ENCODE measurements around the gene HSP90AB1. TPM values are rescaled to one million over a fixed set of nuclear protein-coding genes. Genes with fewer than 3 reads are reported as not detected.

The HSP90AB1 gene
- total and polyA plus RNA-seq, 9 of the 15 experiments (the other 6 are each of a cell fraction or from before 2014, with no cell fraction given), result 1,780 to 3,358 (median 2,262) TPM

DNA sequence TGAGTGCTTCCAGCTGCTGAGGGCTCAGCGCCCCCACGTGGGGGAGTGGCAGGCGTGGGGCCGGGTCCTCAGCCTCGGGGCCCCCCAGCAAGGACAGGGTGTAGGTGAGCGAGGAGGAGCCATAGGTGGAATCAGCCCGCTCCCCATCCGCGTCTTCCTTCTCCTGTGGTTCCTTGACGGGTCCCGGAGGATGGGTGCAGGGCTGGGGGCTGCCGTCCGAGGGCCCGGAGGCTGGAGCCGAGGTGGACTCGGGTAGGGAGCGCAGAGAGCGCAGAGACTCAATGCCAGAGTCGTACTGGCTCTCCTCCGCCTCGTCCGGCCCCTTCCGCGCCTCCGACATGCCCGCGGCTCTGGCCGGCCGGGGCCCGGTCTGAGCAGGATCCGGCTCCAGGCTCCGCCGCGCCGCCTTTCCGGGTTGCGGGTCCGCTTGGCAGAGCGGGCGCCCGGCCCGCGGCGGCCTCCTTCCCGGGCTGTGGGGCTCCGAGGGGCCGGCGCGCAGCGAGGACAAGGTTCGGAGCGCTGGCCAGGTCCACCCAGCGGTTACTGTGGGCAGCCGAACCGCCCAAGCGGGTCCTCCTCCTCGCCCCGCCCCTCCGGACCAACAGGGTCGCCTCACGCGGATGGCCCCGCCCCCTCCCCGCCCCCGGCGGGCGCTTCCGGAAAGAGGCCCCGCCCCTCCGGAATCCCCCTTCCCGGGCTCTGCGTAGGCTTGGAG is 18.3 kb downstream of the HSP90AB1 start, which contains the start of gene NFKBIE (continued):
- TF ChIP-seq POU5F1 (IDR thresholded peaks at IDR 0.05; ENCODE audit: borderline replicate concordance, low read depth, low read length, partially characterized antibody), result no peak
- no peak for TF ChIP-seq POLR2H (tag; IDR thresholded peaks at IDR 0.05; ENCODE audit: low read depth)
- peak; percentile 70 for TF ChIP-seq POLR2A (conservative IDR thresholded peaks at IDR 0.05)
- no peak for TF ChIP-seq CREB1 (IDR thresholded peaks at IDR 0.05)
- TF ChIP-seq CREB1 (CRISPR knock-in tag; IDR thresholded peaks at IDR 0.05), result peak; percentile 46
- TF ChIP-seq SMAD2 (IDR thresholded peaks at IDR 0.05; ENCODE audit: low read depth, low read length), result no peak
- TF ChIP-seq TAF9B (IDR thresholded peaks at IDR 0.05; ENCODE audit: partially characterized antibody), result no peak
- TF ChIP-seq ZNF175 (CRISPR knock-in tag; IDR thresholded peaks at IDR 0.05; ENCODE audit: low read depth), result no peak
- 0 out of 2 replicates have a peak, but pooled peaks have one; percentile 11 for TF ChIP-seq HDAC2 (IDR thresholded peaks at IDR 0.05)
- peak; percentile 40; the same call in 1 of the 2 replicates for TF ChIP-seq NBN (IDR thresholded peaks at IDR 0.05; ENCODE audit: low read depth)
- peak; percentile 74; the same call in 1 of the 2 replicates for TF ChIP-seq PHF8 (IDR thresholded peaks at IDR 0.05; ENCODE audit: borderline replicate concordance, low read length)
- TF ChIP-seq NONO (IDR thresholded peaks at IDR 0.05; ENCODE audit: low read depth in 2 of 2, low read length in 1 of 2), result peak in 1 of 2 experiments; percentile 43; a peak in 2 of 4 replicates
- no peak; the same call in 1 of the 2 replicates for TF ChIP-seq CHD2 (IDR thresholded peaks at IDR 0.05; ENCODE audit: low read depth, low read length)
- no peak for TF ChIP-seq ZNF696 (CRISPR knock-in tag; conservative IDR thresholded peaks at IDR 0.05)
- no peak for TF ChIP-seq GTF2A2 (tag; IDR thresholded peaks at IDR 0.05)
- TF ChIP-seq RUNX1 (IDR thresholded peaks at IDR 0.05; ENCODE audit: low read depth), result no peak
- TF ChIP-seq FOS (IDR thresholded peaks at IDR 0.05; ENCODE audit: extremely low read depth, insufficient read length), result no peak
- TF ChIP-seq, protein P1, sequence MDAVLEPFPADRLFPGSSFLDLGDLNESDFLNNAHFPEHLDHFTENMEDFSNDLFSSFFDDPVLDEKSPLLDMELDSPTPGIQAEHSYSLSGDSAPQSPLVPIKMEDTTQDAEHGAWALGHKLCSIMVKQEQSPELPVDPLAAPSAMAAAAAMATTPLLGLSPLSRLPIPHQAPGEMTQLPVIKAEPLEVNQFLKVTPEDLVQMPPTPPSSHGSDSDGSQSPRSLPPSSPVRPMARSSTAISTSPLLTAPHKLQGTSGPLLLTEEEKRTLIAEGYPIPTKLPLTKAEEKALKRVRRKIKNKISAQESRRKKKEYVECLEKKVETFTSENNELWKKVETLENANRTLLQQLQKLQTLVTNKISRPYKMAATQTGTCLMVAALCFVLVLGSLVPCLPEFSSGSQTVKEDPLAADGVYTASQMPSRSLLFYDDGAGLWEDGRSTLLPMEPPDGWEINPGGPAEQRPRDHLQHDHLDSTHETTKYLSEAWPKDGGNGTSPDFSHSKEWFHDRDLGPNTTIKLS (IDR thresholded peaks at IDR 0.05; ENCODE audit: borderline replicate concordance, low read depth), result no peak
- TF ChIP-seq TCFL5 (CRISPR knock-in tag; conservative IDR thresholded peaks at IDR 0.05), result no peak
- peak; percentile 70 for TF ChIP-seq SMAD4 (CRISPR knock-in tag; conservative IDR thresholded peaks at IDR 0.05)
- TF ChIP-seq, protein P2, sequence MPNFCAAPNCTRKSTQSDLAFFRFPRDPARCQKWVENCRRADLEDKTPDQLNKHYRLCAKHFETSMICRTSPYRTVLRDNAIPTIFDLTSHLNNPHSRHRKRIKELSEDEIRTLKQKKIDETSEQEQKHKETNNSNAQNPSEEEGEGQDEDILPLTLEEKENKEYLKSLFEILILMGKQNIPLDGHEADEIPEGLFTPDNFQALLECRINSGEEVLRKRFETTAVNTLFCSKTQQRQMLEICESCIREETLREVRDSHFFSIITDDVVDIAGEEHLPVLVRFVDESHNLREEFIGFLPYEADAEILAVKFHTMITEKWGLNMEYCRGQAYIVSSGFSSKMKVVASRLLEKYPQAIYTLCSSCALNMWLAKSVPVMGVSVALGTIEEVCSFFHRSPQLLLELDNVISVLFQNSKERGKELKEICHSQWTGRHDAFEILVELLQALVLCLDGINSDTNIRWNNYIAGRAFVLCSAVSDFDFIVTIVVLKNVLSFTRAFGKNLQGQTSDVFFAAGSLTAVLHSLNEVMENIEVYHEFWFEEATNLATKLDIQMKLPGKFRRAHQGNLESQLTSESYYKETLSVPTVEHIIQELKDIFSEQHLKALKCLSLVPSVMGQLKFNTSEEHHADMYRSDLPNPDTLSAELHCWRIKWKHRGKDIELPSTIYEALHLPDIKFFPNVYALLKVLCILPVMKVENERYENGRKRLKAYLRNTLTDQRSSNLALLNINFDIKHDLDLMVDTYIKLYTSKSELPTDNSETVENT (CRISPR knock-in tag; IDR thresholded peaks at IDR 0.05), result peak; percentile 71; the same call in 1 of the 2 replicates
- TF ChIP-seq, protein P3, sequence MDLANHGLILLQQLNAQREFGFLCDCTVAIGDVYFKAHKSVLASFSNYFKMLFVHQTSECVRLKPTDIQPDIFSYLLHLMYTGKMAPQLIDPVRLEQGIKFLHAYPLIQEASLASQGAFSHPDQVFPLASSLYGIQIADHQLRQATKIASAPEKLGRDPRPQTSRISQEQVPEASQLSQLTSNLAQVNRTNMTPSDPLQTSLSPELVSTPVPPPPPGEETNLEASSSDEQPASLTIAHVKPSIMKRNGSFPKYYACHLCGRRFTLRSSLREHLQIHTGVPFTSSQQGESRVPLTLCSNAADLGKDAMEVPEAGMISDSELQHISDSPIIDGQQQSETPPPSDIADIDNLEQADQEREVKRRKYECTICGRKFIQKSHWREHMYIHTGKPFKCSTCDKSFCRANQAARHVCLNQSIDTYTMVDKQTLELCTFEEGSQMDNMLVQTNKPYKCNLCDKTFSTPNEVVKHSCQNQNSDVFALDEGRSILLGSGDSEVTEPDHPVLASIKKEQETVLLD (IDR thresholded peaks at IDR 0.05), result 0 out of 2 replicates have a peak, but pooled peaks have one; percentile 39
- TF ChIP-seq TEAD1 (CRISPR knock-in tag; IDR thresholded peaks at IDR 0.05), result 0 out of 4 replicates have a peak, but pooled peaks of 1 of the 2 experiments have one; percentile 42
- TF ChIP-seq CBX3 (IDR thresholded peaks at IDR 0.05; ENCODE audit: borderline replicate concordance in 1 of 2, low read length in 2 of 2), result no peak

All from K562 (cell line).